CD4-positive, alpha-beta T cell treated with Interleukin-4 for 4 hours (primary cell): ENCODE measurements around the gene HMGN3.

ENCODE experiments used
- DNase-seq: peaks from one replicate; pipeline ENCODE4 v3.0.0-alpha.2; 2020

HMGN3 gene

GRCh38 chr6:79232696-79233462 is 1.6 kb downstream of the HMGN3 start:
- DNase-seq, result no peak

GRCh38 chr6:79231666-79232065 is 2.8 kb downstream of the HMGN3 start:
- DNase-seq, result no peak

- DNase-seq, result no peak
Observed at GRCh38 chr6:79231101-79231500, 3.4 kb downstream of the HMGN3 start.

- no peak for DNase-seq
Observed at GRCh38 chr6:79230149-79230548, 4.3 kb downstream of the HMGN3 start.

- no peak for DNase-seq
Observed at GRCh38 chr6:79227445-79227844, 7.0 kb downstream of the HMGN3 start.

GRCh38 chr6:79226660-79227059 is 7.8 kb downstream of the HMGN3 start:
- no peak for DNase-seq

- DNase-seq, result no peak
Observed at GRCh38 chr6:79225717-79226599, 8.5 kb downstream of the HMGN3 start.

- DNase-seq, result no peak
Observed at GRCh38 chr6:79223611-79224404, 10.7 kb downstream of the HMGN3 start.

- no peak for DNase-seq
Observed at GRCh38 chr6:79215213-79215824, 19.2 kb downstream of the HMGN3 start.

- no peak for DNase-seq
Observed at GRCh38 chr6:79212859-79213258, 21.6 kb downstream of the HMGN3 start.

- no peak for DNase-seq
Observed at GRCh38 chr6:79208816-79209215, 25.7 kb downstream of the HMGN3 start.

GRCh38 chr6:79203753-79204253 is 30.7 kb downstream of the HMGN3 start:
- DNase-seq, result no peak

- DNase-seq, result no peak
Observed at GRCh38 chr6:79202556-79202955, 31.9 kb downstream of the HMGN3 start.

GRCh38 chr6:79201983-79202382 is 32.5 kb downstream of the HMGN3 start:
- no peak for DNase-seq

- no peak for DNase-seq
Observed at GRCh38 chr6:79201143-79201542, 33.3 kb downstream of the HMGN3 start.

- DNase-seq, result no peak
Observed at GRCh38 chr6:79196912-79197311, 37.6 kb downstream of the HMGN3 start.

- no peak for DNase-seq
Observed at GRCh38 chr6:79193971-79194370, 40.5 kb downstream of the HMGN3 start.

GRCh38 chr6:79189760-79190350 is 44.6 kb downstream of the HMGN3 start:
- DNase-seq, result no peak

- no peak for DNase-seq
Observed at GRCh38 chr6:79188885-79189480, 45.5 kb downstream of the HMGN3 start.

GRCh38 chr6:79188107-79188506 is 46.4 kb downstream of the HMGN3 start:
- no peak for DNase-seq

GRCh38 chr6:79186564-79186963 is 47.9 kb downstream of the HMGN3 start:
- no peak for DNase-seq

- DNase-seq, result no peak
Observed at GRCh38 chr6:79184641-79185040, 49.8 kb downstream of the HMGN3 start.
